HG03064 (cell line): ENCODE results near the gene RPGRIP1L.

Experiments
- ATAC-seq: cut with Tn5 transposase; IDR thresholded peaks from one replicate; pipeline ENCODE4 v1.9.1; 2021; ENCODE audit warnings: low read depth; ENCODE audit not compliant: unreplicated experiment

The RPGRIP1L gene

GRCh38 chr16:53664724-53665345, 38.8 kb downstream of the RPGRIP1L start:
- no peak for ATAC-seq

- ATAC-seq: no peak
These were observed 41.6 kb downstream of the RPGRIP1L start for GRCh38 chr16:53662072-53662471.

GRCh38 chr16:53654946-53655345, 48.7 kb downstream of the RPGRIP1L start:
- no peak for ATAC-seq

- no peak for ATAC-seq
These were observed 52.3 kb downstream of the RPGRIP1L start for GRCh38 chr16:53651357-53651756.

- ATAC-seq: no peak
These were observed 57.2 kb downstream of the RPGRIP1L start for GRCh38 chr16:53646506-53646905.

GRCh38 chr16:53643474-53643873, 60.2 kb downstream of the RPGRIP1L start:
- no peak for ATAC-seq

- ATAC-seq: no peak
These were observed 61.6 kb downstream of the RPGRIP1L start for GRCh38 chr16:53642094-53642493.

- no peak for ATAC-seq
These were observed 66.7 kb downstream of the RPGRIP1L start for GRCh38 chr16:53636978-53637377.

- no peak for ATAC-seq
These were observed 71.1 kb downstream of the RPGRIP1L start for GRCh38 chr16:53632526-53632925.

GRCh38 chr16:53631236-53632025, 72.2 kb downstream of the RPGRIP1L start:
- ATAC-seq: no peak

- ATAC-seq: no peak
These were observed 73.9 kb downstream of the RPGRIP1L start for GRCh38 chr16:53629607-53630312.

GRCh38 chr16:53629151-53629550, 74.5 kb downstream of the RPGRIP1L start:
- ATAC-seq: no peak

GRCh38 chr16:53626811-53627210, 76.8 kb downstream of the RPGRIP1L start:
- no peak for ATAC-seq

GRCh38 chr16:53626161-53626560, 77.5 kb downstream of the RPGRIP1L start:
- no peak for ATAC-seq

GRCh38 chr16:53625221-53625620, 78.4 kb downstream of the RPGRIP1L start:
- ATAC-seq: no peak

GRCh38 chr16:53622315-53622714, 81.3 kb downstream of the RPGRIP1L start:
- no peak for ATAC-seq

GRCh38 chr16:53620476-53620875, 83.2 kb downstream of the RPGRIP1L start:
- ATAC-seq: no peak

GRCh38 chr16:53619235-53619634, 84.4 kb downstream of the RPGRIP1L start:
- no peak for ATAC-seq

GRCh38 chr16:53614346-53614745, 89.3 kb downstream of the RPGRIP1L start:
- no peak for ATAC-seq

GRCh38 chr16:53612003-53612402, 91.7 kb downstream of the RPGRIP1L start:
- ATAC-seq: no peak

- no peak for ATAC-seq
These were observed 92.4 kb downstream of the RPGRIP1L start for GRCh38 chr16:53611179-53611696.
